Uterus (tissue), 4 donors: ENCODE data around the gene IQCF6. TPM values are rescaled to one million over a fixed set of nuclear protein-coding genes. Genes with fewer than 3 reads are reported as not detected.
"Not testable (repeated sequence)": the region's sequence is repeated elsewhere in the genome, so short reads cannot be mapped to it uniquely, and the experiment has no call there.

Source experiments
- DNase-seq, 2 donors: peaks; one replicate each; pipeline ENCODE4 v3.0.0-alpha.2; 2019 to 2020
- H3K27ac ChIP-seq, 2 donors: fragments of 200-600 bp; sonication (generic); 1 replicate in 1 of 2; 2 replicates in 1 of 2; pipeline ENCODE4 v1.5.1; 2016 to 2018
- H3K27me3 ChIP-seq, 2 donors: fragments of 200-600 bp; sonication (generic); one replicate each; pipeline ENCODE4 v1.5.1; 2018 to 2019; ENCODE audit warnings: control low read depth in 1 of 2
- H3K36me3 ChIP-seq, 2 donors: fragments of 200-600 bp; sonication (generic); one replicate each; pipeline ENCODE4 v1.5.1; 2019; ENCODE audit warnings: control low read depth in 1 of 2
- H3K4me1 ChIP-seq, 2 donors: fragments of 200-600 bp; sonication (generic); one replicate each; pipeline ENCODE4 v1.5.1; 2018 to 2019; ENCODE audit warnings: control low read depth in 1 of 2
- H3K4me3 ChIP-seq, 2 donors: fragments of 200-600 bp; sonication (generic); 1 replicate in 1 of 2; 2 replicates in 1 of 2; pipeline ENCODE4 v1.5.1; 2018 to 2019; ENCODE audit warnings: mild to moderate bottlenecking in 1 of 2
- H3K9me3 ChIP-seq, 2 donors: fragments of 200-600 bp; sonication (generic); one replicate each; pipeline ENCODE4 v1.5.1; 2019; ENCODE audit warnings: control low read depth in 1 of 2
- POLR2A ChIP-seq, 2 donors: fragments of 450-650 bp; IDR thresholded peaks; one replicate each; pipeline ENCODE4 v1.6.1; 2016; ENCODE audit warnings: antibody characterized with exemption in 2 of 2, mild to moderate bottlenecking in 1 of 2, moderate library complexity in 1 of 2
- intact Hi-C: fragments of 100-400 bp; cut with DNase I; formaldehyde crosslinking; loops from one replicate; pipeline ENCODE4 v1.15.1; 2023; ENCODE audit warnings: low total_unique reads
- total RNA-seq, 4 donors: library from RNA; depleted of rRNA in 3 of 4; stranded (reverse); fragments of >200 nt in 3 of 4; gene quantifications; one replicate each; pipeline versions ENCODE4 v1.1.0 to v1.2.4, GENCODE V29; 2014 to 2023
- TF ChIP-seq, protein P1 (sequence below), 4 experiments: fragments of 200-600 bp in 2 of 4; fragments of 450-650 bp in 2 of 4; sonication (generic) in 2 of 4; IDR thresholded peaks; one replicate each; pipeline ENCODE4 v1.5.1; 2016 to 2019; ENCODE audit warnings: antibody characterized with exemption in 4 of 4, mild to moderate bottlenecking in 2 of 4, moderate library complexity in 1 of 4
- donor health status: DM: yes; HTN: yes; CAD: no.

Gene IQCF6
- total RNA-seq, 4 donors from 2014 or later, result not detected

DNA sequence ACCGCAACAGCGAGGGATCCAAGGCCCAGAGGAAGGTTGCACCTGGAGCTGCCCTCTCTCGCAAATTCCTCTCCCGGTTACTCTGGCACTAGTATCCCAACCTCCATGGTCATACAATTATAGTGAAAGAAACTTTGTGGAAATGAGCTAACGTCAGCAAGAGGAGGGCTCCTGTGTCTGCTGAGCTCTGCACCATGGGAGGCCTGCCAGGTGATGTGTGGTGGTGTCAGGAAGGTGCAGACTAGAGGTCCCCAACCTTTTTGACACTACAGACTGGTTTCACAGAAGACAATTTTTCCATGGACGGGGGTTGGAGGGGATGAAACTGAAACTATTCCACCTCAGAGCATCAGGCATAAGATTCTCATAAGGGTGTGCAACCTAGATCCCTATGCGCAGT, 13.2 kb upstream of the IQCF6 start:
- intact Hi-C loops, result no loop called here
- no peak for DNase-seq
- no peaks in the 10 kb centered on the region for H3K4me1 ChIP-seq

DNA sequence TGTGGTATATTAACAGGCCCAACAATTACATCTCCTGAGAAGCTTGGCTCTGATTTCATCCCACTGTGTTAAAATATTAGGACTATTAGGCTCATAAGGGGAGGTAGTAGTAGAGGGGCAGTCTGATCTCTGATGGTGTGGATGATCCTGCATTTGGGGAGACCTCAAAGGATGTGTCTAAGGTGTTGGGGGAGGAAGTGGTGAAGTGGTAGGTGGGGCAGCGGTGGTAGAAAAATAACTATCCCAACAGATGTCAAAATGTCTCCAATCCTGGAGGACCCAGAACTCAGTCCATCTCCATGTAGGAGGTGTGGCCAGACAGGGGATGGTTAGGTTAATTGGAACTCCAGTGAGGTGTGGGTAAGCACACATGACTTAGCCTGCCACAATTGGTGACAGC, 10.4 kb upstream of the IQCF6 start:
- Histone ChIP-seq H3K4me1 (no peaks in the 10 kb centered on the region), H3K27me3 (no peaks in the 10 kb centered on the region), H3K9me3 (no peaks in the 10 kb centered on the region), H3K4me3 (no peak overlapping the region), H3K36me3 (no peaks in the 10 kb centered on the region), H3K27ac (no peak overlapping the region)
- no peak for DNase-seq
- TF ChIP-seq, protein P1, sequence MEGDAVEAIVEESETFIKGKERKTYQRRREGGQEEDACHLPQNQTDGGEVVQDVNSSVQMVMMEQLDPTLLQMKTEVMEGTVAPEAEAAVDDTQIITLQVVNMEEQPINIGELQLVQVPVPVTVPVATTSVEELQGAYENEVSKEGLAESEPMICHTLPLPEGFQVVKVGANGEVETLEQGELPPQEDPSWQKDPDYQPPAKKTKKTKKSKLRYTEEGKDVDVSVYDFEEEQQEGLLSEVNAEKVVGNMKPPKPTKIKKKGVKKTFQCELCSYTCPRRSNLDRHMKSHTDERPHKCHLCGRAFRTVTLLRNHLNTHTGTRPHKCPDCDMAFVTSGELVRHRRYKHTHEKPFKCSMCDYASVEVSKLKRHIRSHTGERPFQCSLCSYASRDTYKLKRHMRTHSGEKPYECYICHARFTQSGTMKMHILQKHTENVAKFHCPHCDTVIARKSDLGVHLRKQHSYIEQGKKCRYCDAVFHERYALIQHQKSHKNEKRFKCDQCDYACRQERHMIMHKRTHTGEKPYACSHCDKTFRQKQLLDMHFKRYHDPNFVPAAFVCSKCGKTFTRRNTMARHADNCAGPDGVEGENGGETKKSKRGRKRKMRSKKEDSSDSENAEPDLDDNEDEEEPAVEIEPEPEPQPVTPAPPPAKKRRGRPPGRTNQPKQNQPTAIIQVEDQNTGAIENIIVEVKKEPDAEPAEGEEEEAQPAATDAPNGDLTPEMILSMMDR (IDR thresholded peaks at IDR 0.05), result no peak
- TF ChIP-seq POLR2A (IDR thresholded peaks at IDR 0.05), result no peak
- intact Hi-C loops, result no loop called here

More for the DNA sequence above, 13.2 kb upstream of the IQCF6 start:
- Histone ChIP-seq H3K27me3 (peaks cover 0 to 7% of the 10 kb centered on the region in 2 donors), H3K36me3 (no peaks in the 10 kb centered on the region), H3K27ac (no peak overlapping the region), H3K9me3 (no peaks in the 10 kb centered on the region), H3K4me3 (no peak overlapping the region)
- TF ChIP-seq POLR2A (IDR thresholded peaks at IDR 0.05), result no peak
- TF ChIP-seq, protein P1 (IDR thresholded peaks at IDR 0.05), result no peak

DNA sequence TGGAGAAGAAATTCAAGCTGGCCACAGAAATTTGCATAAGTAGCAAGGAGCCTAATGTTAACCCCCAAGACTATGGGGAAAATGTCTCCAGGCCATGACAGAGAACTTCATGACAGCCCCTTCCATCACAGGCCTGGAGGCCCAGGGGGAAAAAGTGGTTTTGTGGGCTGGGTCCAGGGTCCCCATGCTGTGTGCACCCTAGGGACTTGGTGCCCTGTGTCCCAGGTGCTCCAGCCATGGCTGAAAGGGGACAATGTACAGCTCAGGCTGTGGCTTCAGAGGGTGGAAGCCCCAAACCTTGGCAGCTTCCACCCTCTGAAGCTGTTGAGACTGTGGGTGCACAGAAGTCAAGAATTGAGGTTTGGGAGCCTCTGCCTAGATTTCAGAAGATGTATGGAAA, 8.5 kb upstream of the IQCF6 start:
- intact Hi-C loops, H3K27me3 ChIP-seq, H3K9me3 ChIP-seq, DNase-seq, H3K36me3 ChIP-seq, H3K27ac ChIP-seq, H3K4me3 ChIP-seq, H3K4me1 ChIP-seq: not testable (repeated sequence)

- Histone ChIP-seq H3K36me3 (no peaks in the 10 kb centered on the region), H3K9me3 (no peaks in the 10 kb centered on the region), H3K27me3 (no peaks in the 10 kb centered on the region), H3K4me3 (no peak overlapping the region), H3K27ac (no peak overlapping the region), H3K4me1 (no peaks in the 10 kb centered on the region)
- no peak for DNase-seq
- TF ChIP-seq POLR2A (IDR thresholded peaks at IDR 0.05), result no peak
- TF ChIP-seq, protein P1 (IDR thresholded peaks at IDR 0.05), result no peak
- intact Hi-C loops, result no loop called here
Observed at GRCh38 chr3:51786267-51786666, 7.2 kb upstream of the IQCF6 start.

- Histone ChIP-seq H3K36me3 (no peaks in the 10 kb centered on the region), H3K27ac (no peak overlapping the region), H3K4me1 (no peaks in the 10 kb centered on the region), H3K4me3 (no peak overlapping the region), H3K9me3 (no peaks in the 10 kb centered on the region), H3K27me3 (no peaks in the 10 kb centered on the region)
- TF ChIP-seq, protein P1 (IDR thresholded peaks at IDR 0.05), result no peak
- TF ChIP-seq POLR2A (IDR thresholded peaks at IDR 0.05), result no peak
- intact Hi-C loops, result no loop called here
- no peak for DNase-seq
Observed at GRCh38 chr3:51778554-51778953, 483 bp downstream of the IQCF6 start.

- intact Hi-C loops, result no loop called here
- Histone ChIP-seq H3K4me1 (no peaks in the 10 kb centered on the region), H3K36me3 (no peaks in the 10 kb centered on the region), H3K4me3 (no peak overlapping the region), H3K27ac (no peak overlapping the region), H3K9me3 (no peaks in the 10 kb centered on the region), H3K27me3 (no peaks in the 10 kb centered on the region)
- TF ChIP-seq POLR2A (IDR thresholded peaks at IDR 0.05), result no peak
- TF ChIP-seq, protein P1 (IDR thresholded peaks at IDR 0.05), result no peak
- no peak for DNase-seq
Observed at GRCh38 chr3:51777985-51778384, 1.1 kb downstream of the IQCF6 start.
